Tibial artery (tissue), 4 donors: ENCODE data around the gene C1QTNF12.

Source experiments
- DNase-seq, 2 donors: peaks; one replicate each; pipeline ENCODE4 v3.0.0-alpha.2; 2019
- H3K27ac ChIP-seq, 2 donors: fragments of 200-600 bp; sonication (generic) in 1 of 2; 1 replicate in 1 of 2; 2 replicates in 1 of 2; pipeline ENCODE4 v1.5.1; 2018 to 2019; ENCODE audit warnings: mild to moderate bottlenecking in 1 of 2
- H3K27me3 ChIP-seq, 2 donors: fragments of 200-600 bp; sonication (generic) in 1 of 2; one replicate each; pipeline versions ENCODE4 v1.5.1 to v1.6.0; 2016 to 2019
- H3K36me3 ChIP-seq, 3 donors: fragments of 200-600 bp; sonication (generic) in 2 of 3; one replicate each; pipeline ENCODE4 v1.5.1; 2016 to 2019; ENCODE audit warnings: mild to moderate bottlenecking in 2 of 3
- H3K4me1 ChIP-seq, 4 donors: fragments of 200-600 bp; sonication (generic) in 2 of 4; 1 replicate in 3 of 4; 2 replicates in 1 of 4; pipeline ENCODE4 v1.5.1; 2016 to 2019
- H3K4me3 ChIP-seq, 2 donors: fragments of 200-600 bp; sonication (generic) in 1 of 2; 1 replicate in 1 of 2; 2 replicates in 1 of 2; pipeline ENCODE4 v1.5.1; 2018 to 2019; ENCODE audit warnings: mild to moderate bottlenecking in 2 of 2
- H3K9me3 ChIP-seq, 3 donors: fragments of 200-600 bp; sonication (generic) in 1 of 3; one replicate each; pipeline ENCODE4 v1.5.1; 2016 to 2019
- CTCF ChIP-seq, 2 experiments: fragments of 200-600 bp in 1 of 2; fragments of 450-650 bp in 1 of 2; IDR thresholded peaks; one replicate each; pipeline ENCODE4 v1.5.1; 2017 to 2019; ENCODE audit warnings: antibody characterized with exemption in 2 of 2, mild to moderate bottlenecking in 1 of 2, moderate library complexity in 1 of 2
- intact Hi-C: fragments of 100-400 bp; cut with DNase I; formaldehyde crosslinking; loops from one replicate; pipeline ENCODE4 v1.15.0; 2023; ENCODE audit warnings: low total_unique reads

The C1QTNF12 gene

GRCh38 chr1:1217621-1218523, 28.6 kb downstream of the C1QTNF12 start:
- DNase-seq: no peak
- H3K9me3 ChIP-seq: no peaks in the 10 kb centered on the region
- peaks cover 0 to 2% of the 10 kb centered on the region in 2 donors for H3K27me3 ChIP-seq
- H3K36me3 ChIP-seq: peaks cover 36 to 76% (median 67%) of the 10 kb centered on the region in 3 donors
- no peak overlapping the region for H3K4me3 ChIP-seq
- no peak for TF ChIP-seq CTCF (IDR thresholded peaks at IDR 0.05)
- intact Hi-C loops: no loop called here
- H3K4me1 ChIP-seq: no peaks in the 10 kb centered on the region
- no peak overlapping the region for H3K27ac ChIP-seq

GRCh38 chr1:1216770-1217620, 29.5 kb downstream of the C1QTNF12 start:
- H3K36me3 ChIP-seq: peaks cover 27 to 67% (median 59%) of the 10 kb centered on the region in 3 donors
- H3K27ac ChIP-seq: no peak overlapping the region
- intact Hi-C loops: no loop called here
- no peak for TF ChIP-seq CTCF (IDR thresholded peaks at IDR 0.05)
- no peaks in the 10 kb centered on the region for H3K4me1 ChIP-seq
- no peaks in the 10 kb centered on the region for H3K9me3 ChIP-seq
- no peak overlapping the region for H3K4me3 ChIP-seq
- H3K27me3 ChIP-seq: peaks cover 0 to 2% of the 10 kb centered on the region in 2 donors
- no peak for DNase-seq

GRCh38 chr1:1215881-1216605, 30.5 kb downstream of the C1QTNF12 start:
- no peak for TF ChIP-seq CTCF (IDR thresholded peaks at IDR 0.05)
- Histone ChIP-seq H3K4me3 (no peak overlapping the region), H3K36me3 (peaks cover 23 to 58% (median 49%) of the 10 kb centered on the region in 3 donors), H3K9me3 (no peaks in the 10 kb centered on the region), H3K4me1 (no peaks in the 10 kb centered on the region), H3K27ac (no peak overlapping the region), H3K27me3 (peaks cover 0 to 2% of the 10 kb centered on the region in 2 donors)
- no peak for DNase-seq
- intact Hi-C loops: no loop called here

GRCh38 chr1:1215080-1215676, 31.3 kb downstream of the C1QTNF12 start:
- TF ChIP-seq CTCF (IDR thresholded peaks at IDR 0.05): no peak
- H3K36me3 ChIP-seq: peaks cover 23 to 49% (median 40%) of the 10 kb centered on the region in 3 donors
- intact Hi-C loops: no loop called here
- H3K4me3 ChIP-seq: no peak overlapping the region
- no peak for DNase-seq
- H3K27ac ChIP-seq: no peak overlapping the region
- H3K9me3 ChIP-seq: no peaks in the 10 kb centered on the region
- no peaks in the 10 kb centered on the region for H3K4me1 ChIP-seq
- peaks cover 0 to 2% of the 10 kb centered on the region in 2 donors for H3K27me3 ChIP-seq
